Breast epithelium (tissue), 3 donors: ENCODE results near the gene ARHGAP27.

Experiments
- POLR2A ChIP-seq: fragments of 450-650 bp; IDR thresholded peaks from one replicate; pipeline ENCODE4 v1.6.1; 2016; ENCODE audit warnings: antibody characterized with exemption, mild to moderate bottlenecking, moderate library complexity
- TF ChIP-seq, protein P1 (sequence below), 3 donors: fragments of 450-650 bp; IDR thresholded peaks; one replicate each; pipeline ENCODE4 v1.5.1; 2016 to 2017; ENCODE audit warnings: antibody characterized with exemption in 3 of 3, mild to moderate bottlenecking in 3 of 3, moderate library complexity in 3 of 3

DNA sequence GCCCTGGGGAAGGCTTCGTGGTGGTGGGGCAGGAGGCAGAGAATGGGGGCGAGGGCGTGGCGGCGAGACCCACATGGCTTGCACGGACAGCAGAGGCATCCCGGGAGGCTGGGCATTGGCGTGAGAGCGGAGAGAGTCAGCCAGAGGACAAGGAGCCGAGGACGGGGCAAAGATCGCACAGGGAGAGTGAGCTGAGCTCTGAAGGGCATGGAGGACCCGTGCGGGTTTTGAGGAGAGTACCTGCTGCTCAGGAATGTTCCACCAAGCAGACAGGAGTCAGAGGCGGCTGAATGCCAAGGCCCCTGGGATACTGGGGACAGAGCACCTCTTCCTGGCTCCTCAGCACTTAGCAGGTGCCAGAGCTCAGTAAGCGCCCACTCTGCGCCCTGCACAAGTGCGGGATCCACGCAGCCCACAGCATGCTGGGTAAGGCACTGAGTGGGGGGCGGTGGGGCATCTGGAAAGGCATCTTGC is 47.8 kb downstream of the ARHGAP27 start:
- TF ChIP-seq, protein P1, sequence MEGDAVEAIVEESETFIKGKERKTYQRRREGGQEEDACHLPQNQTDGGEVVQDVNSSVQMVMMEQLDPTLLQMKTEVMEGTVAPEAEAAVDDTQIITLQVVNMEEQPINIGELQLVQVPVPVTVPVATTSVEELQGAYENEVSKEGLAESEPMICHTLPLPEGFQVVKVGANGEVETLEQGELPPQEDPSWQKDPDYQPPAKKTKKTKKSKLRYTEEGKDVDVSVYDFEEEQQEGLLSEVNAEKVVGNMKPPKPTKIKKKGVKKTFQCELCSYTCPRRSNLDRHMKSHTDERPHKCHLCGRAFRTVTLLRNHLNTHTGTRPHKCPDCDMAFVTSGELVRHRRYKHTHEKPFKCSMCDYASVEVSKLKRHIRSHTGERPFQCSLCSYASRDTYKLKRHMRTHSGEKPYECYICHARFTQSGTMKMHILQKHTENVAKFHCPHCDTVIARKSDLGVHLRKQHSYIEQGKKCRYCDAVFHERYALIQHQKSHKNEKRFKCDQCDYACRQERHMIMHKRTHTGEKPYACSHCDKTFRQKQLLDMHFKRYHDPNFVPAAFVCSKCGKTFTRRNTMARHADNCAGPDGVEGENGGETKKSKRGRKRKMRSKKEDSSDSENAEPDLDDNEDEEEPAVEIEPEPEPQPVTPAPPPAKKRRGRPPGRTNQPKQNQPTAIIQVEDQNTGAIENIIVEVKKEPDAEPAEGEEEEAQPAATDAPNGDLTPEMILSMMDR (IDR thresholded peaks at IDR 0.05) = no peak
- TF ChIP-seq POLR2A = no peak
